Thyroid gland (tissue), 4 donors: Measurements from ENCODE around the gene CXCL5. TPM values are rescaled to one million over a fixed set of nuclear protein-coding genes. Genes with fewer than 3 reads are reported as not detected.

ENCODE experiments used
- DNase-seq, 2 donors: peaks; one replicate each; pipeline ENCODE4 v3.0.0-alpha.2; 2019
- H3K27ac ChIP-seq, 3 donors: fragments of 200-600 bp; sonication (generic); 1 replicate in 2 of 3; 2 replicates in 1 of 3; pipeline ENCODE4 v1.5.1; 2016 to 2019; ENCODE audit warnings: mild to moderate bottlenecking in 1 of 3, moderate library complexity in 1 of 3
- H3K27me3 ChIP-seq: fragments of 200-600 bp; sonication (generic); one replicate; pipeline ENCODE4 v1.5.1; 2019
- H3K36me3 ChIP-seq, 2 donors: fragments of 200-600 bp; sonication (generic); one replicate each; pipeline ENCODE4 v1.5.1; 2016 to 2019
- H3K4me1 ChIP-seq, 2 donors: fragments of 200-600 bp; sonication (generic); one replicate each; pipeline ENCODE4 v1.5.1; 2017 to 2019
- H3K4me3 ChIP-seq, 3 donors: fragments of 200-600 bp; sonication (generic); replicated peaks in 1 of 3; 1 replicate in 2 of 3; 2 replicates in 1 of 3; pipeline ENCODE4 v1.5.1; 2016; ENCODE audit warnings: mild to moderate bottlenecking in 1 of 3
- H3K9me3 ChIP-seq: fragments of 200-600 bp; sonication (generic); one replicate; pipeline ENCODE4 v1.5.1; 2017
- CTCF ChIP-seq, 6 experiments: fragments of 200-600 bp in 3 of 6; fragments of 450-650 bp in 3 of 6; sonication (generic) in 3 of 6; IDR thresholded peaks; one replicate each; pipeline ENCODE4 v1.5.1; 2016 to 2019; ENCODE audit warnings: antibody characterized with exemption in 6 of 6, mild to moderate bottlenecking in 2 of 6, inconsistent platforms in 1 of 6, moderate library complexity in 1 of 6
- POLR2A ChIP-seq, 2 donors: fragments of 450-650 bp; IDR thresholded peaks; one replicate each; pipeline ENCODE4 v1.6.1; 2017; ENCODE audit warnings: antibody characterized with exemption in 2 of 2, mild to moderate bottlenecking in 2 of 2, moderate library complexity in 1 of 2
- WGBS, 2 donors: methylation state at CpG; one replicate each; pipeline ENCODE4 v1.1.5; 2017; 5-methylcytosine and 5-hydroxymethylcytosine counted together
- intact Hi-C: fragments of 100-400 bp; cut with DNase I; formaldehyde crosslinking; loops from one replicate; pipeline ENCODE4 v1.15.1; 2023
- total RNA-seq, 4 donors: library from RNA; depleted of rRNA; stranded (reverse); fragments of >200 nt; gene quantifications; one replicate each; pipeline ENCODE4 v1.2.3, GENCODE V29; 2016

The CXCL5 gene
- total RNA-seq, 4 donors from 2014 or later = not detected

DNA sequence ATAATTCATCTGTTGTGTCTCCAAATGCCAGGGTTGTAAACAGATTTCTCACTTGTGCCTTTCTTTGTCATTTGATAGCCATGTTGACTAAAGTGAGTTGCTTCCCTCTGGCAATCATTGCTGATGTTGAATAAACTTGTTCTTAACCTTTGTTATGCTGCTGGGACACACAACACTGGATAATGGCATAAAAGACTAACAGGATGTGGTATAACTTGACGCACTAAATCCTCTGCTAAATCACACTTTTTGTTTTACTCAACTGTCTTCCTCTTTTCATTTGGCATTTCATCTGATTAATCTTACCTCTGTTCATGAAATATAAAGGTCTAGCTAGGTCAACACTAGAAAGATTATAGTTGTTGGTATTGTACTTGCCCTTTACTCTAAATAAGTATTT lies 17.6 kb upstream of the CXCL5 start:
- Histone ChIP-seq H3K36me3 (no peaks in the 10 kb centered on the region), H3K27me3 (no peaks in the 10 kb centered on the region), H3K27ac (no peak overlapping the region), H3K9me3 (no peaks in the 10 kb centered on the region), H3K4me3 (no peak overlapping the region), H3K4me1 (no peaks in the 10 kb centered on the region)
- DNase-seq = no peak
- TF ChIP-seq POLR2A (IDR thresholded peaks at IDR 0.05) (no peak), CTCF (IDR thresholded peaks at IDR 0.05) (no peak)
- intact Hi-C loops = no loop called here
- WGBS, 2 donors = 53 to 70% methylated on average over 1 of the region's 1 CpG

DNA sequence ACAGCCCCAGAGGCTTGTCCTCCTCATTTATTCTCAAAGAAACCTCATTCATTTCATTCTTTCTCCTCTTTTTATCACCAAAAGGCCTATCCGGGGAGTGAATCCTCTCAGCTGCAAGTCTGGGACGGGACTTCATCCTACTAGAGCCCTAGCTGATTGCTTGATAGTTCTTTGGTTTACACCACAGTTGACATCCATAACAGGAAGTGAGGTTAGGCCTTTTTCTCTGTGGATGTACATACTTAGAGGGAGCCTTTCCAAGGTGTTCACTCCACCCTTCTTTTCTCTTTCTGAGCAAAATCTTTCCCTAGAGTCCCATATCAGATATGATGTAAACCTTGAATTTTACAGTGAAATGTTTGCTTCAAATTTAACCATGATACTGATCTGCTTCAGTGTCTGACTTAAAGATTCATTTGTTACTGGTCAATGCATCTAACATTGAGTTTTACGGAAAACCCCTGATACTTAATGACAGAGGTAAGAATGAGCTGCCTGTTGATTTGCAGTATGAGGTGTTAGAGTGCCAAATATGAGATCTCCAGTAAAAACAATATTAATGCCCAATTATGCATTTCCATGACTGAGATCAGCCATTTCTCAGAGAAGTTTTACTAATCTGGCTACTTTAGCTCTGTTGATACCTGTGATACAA lies 16.8 kb upstream of the CXCL5 start:
- Histone ChIP-seq H3K4me3 (no peak overlapping the region), H3K27ac (no peak overlapping the region), H3K36me3 (no peaks in the 10 kb centered on the region), H3K9me3 (no peaks in the 10 kb centered on the region), H3K4me1 (no peaks in the 10 kb centered on the region), H3K27me3 (no peaks in the 10 kb centered on the region)
- WGBS, 2 donors = 89 to 96% methylated on average over 3 of the region's 3 CpGs
- TF ChIP-seq POLR2A (IDR thresholded peaks at IDR 0.05) (no peak), CTCF (IDR thresholded peaks at IDR 0.05) (no peak)
- DNase-seq = no peak
- intact Hi-C loops = no loop called here

GRCh38 chr4:74014332-74014731 lies 15.9 kb upstream of the CXCL5 start:
- no peaks in the 10 kb centered on the region for H3K4me1 ChIP-seq
- no peak overlapping the region for H3K27ac ChIP-seq
- no peaks in the 10 kb centered on the region for H3K36me3 ChIP-seq
- TF ChIP-seq POLR2A (IDR thresholded peaks at IDR 0.05) (no peak), CTCF (IDR thresholded peaks at IDR 0.05) (no peak)
- intact Hi-C loops = no loop called here
- no peak overlapping the region for H3K4me3 ChIP-seq
- WGBS, 2 donors = 13 to 30% methylated on average over 1 of the region's 1 CpG
- H3K9me3 ChIP-seq = no peaks in the 10 kb centered on the region
- H3K27me3 ChIP-seq = no peaks in the 10 kb centered on the region
- no peak for DNase-seq

- Histone ChIP-seq H3K9me3 (no peaks in the 10 kb centered on the region), H3K27ac (no peak overlapping the region), H3K4me1 (no peaks in the 10 kb centered on the region), H3K27me3 (no peaks in the 10 kb centered on the region), H3K36me3 (no peaks in the 10 kb centered on the region), H3K4me3 (no peak overlapping the region)
- no peak for TF ChIP-seq POLR2A (IDR thresholded peaks at IDR 0.05)
- no peak for TF ChIP-seq CTCF (IDR thresholded peaks at IDR 0.05)
- 38 to 41% methylated on average over 2 of the region's 2 CpGs for WGBS, 2 donors
- DNase-seq = no peak
- intact Hi-C loops = no loop called here
Observed at GRCh38 chr4:74013264-74013663, 14.8 kb upstream of the CXCL5 start.

DNA sequence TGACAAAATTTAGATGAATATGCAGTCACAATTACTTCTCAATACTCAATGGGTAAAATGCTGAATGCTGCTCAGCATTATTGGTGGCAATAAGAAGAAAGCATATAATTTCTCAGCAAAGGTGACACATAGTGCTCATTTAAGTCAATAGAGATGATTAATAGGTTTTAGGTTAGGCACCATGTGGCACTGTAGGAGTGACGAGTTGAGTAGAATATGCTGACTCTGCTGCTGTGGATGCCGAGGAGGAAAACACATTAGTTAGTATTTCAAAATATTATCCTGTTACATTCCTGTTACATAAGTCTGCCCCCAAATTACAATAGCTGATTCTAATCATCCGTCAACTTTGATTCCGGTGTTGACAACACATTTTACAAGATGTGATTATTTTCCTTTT lies 13.7 kb upstream of the CXCL5 start:
- H3K27ac ChIP-seq = no peak overlapping the region
- TF ChIP-seq POLR2A (IDR thresholded peaks at IDR 0.05) (no peak), CTCF (IDR thresholded peaks at IDR 0.05) (no peak)
- 85 to 86% methylated on average over 4 of the region's 4 CpGs for WGBS, 2 donors
- no peak for DNase-seq
- no peak overlapping the region for H3K4me3 ChIP-seq
- intact Hi-C loops = no loop called here
- H3K9me3 ChIP-seq = no peaks in the 10 kb centered on the region
- H3K36me3 ChIP-seq = no peaks in the 10 kb centered on the region
- no peaks in the 10 kb centered on the region for H3K4me1 ChIP-seq
- H3K27me3 ChIP-seq = no peaks in the 10 kb centered on the region
